HG02678 (cell line): Measurements from ENCODE around the gene PHLDA2.
"Not testable (repeated sequence)": the region's sequence is repeated elsewhere in the genome, so short reads cannot be mapped to it uniquely, and the experiment has no call there.

Experiments used
- ATAC-seq: cut with Tn5 transposase; IDR thresholded peaks from one replicate; pipeline ENCODE4 v1.9.1; 2021; ENCODE audit warnings: mild to moderate bottlenecking, moderate library complexity; ENCODE audit not compliant: unreplicated experiment

Gene PHLDA2

GRCh38 chr11:2945757-2946287, 16.6 kb upstream of the PHLDA2 start:
- no peak for ATAC-seq

- ATAC-seq, result no peak
These were observed 16.0 kb upstream of the PHLDA2 start for GRCh38 chr11:2945031-2945756.

- no peak for ATAC-seq
These were observed 15.3 kb upstream of the PHLDA2 start for GRCh38 chr11:2944530-2944929.

- ATAC-seq, result no peak
These were observed 14.5 kb upstream of the PHLDA2 start for GRCh38 chr11:2943711-2944118.

GRCh38 chr11:2942872-2943710, 13.9 kb upstream of the PHLDA2 start:
- ATAC-seq, result no peak

- no peak for ATAC-seq
These were observed 13.2 kb upstream of the PHLDA2 start for GRCh38 chr11:2942447-2942846.

- ATAC-seq, result no peak
These were observed 12.0 kb upstream of the PHLDA2 start for GRCh38 chr11:2940921-2941821.

- ATAC-seq, result no peak
These were observed 11.1 kb upstream of the PHLDA2 start for GRCh38 chr11:2940147-2940920.

- ATAC-seq, result not testable (repeated sequence)
These were observed 9.5 kb upstream of the PHLDA2 start for GRCh38 chr11:2938458-2939418.

GRCh38 chr11:2937641-2938457, 8.6 kb upstream of the PHLDA2 start:
- not testable (repeated sequence) for ATAC-seq

GRCh38 chr11:2934611-2935239, 5.5 kb upstream of the PHLDA2 start:
- ATAC-seq, result no peak

- ATAC-seq, result no peak
These were observed 4.9 kb upstream of the PHLDA2 start for GRCh38 chr11:2934021-2934550.

GRCh38 chr11:2933375-2934020, 4.3 kb upstream of the PHLDA2 start:
- ATAC-seq, result no peak

- ATAC-seq, result no peak
These were observed 3.6 kb upstream of the PHLDA2 start for GRCh38 chr11:2932850-2933251.

- no peak for ATAC-seq
These were observed 2.8 kb upstream of the PHLDA2 start for GRCh38 chr11:2931771-2932738.

GRCh38 chr11:2931420-2931746, 2.2 kb upstream of the PHLDA2 start:
- ATAC-seq, result no peak
